GM23338 (cell line): ENCODE measurements around the gene ATP8B4. TPM values are rescaled to one million over a fixed set of nuclear protein-coding genes. Genes with fewer than 3 reads are reported as not detected.

Experiments used
- ATAC-seq: fragments of 200-7000 bp; cut with Tn5 transposase; 3 replicates; pipeline ENCODE4 v1.9.1; 2020
- DNase-seq: peaks from one replicate; pipeline ENCODE4 v3.0.0-alpha.2; 2015; ENCODE audit warnings: low spot score
- H2AFZ ChIP-seq: fragments of 200-600 bp; sonication (generic); 2 replicates; pipeline ENCODE4 v1.8.0; 2016; ENCODE audit warnings: antibody characterized with exemption, mild to moderate bottlenecking, moderate library complexity
- H3F3A ChIP-seq: fragments of 200-600 bp; sonication (generic); replicated peaks from 2 replicates; pipeline ENCODE4 v1.8.0; 2017; ENCODE audit warnings: antibody characterized with exemption, mixed run types, low read depth
- H3K27ac ChIP-seq: fragments of 200-600 bp; sonication (generic); 2 replicates; pipeline ENCODE4 v1.6.1; 2016; ENCODE audit warnings: low read depth
- H3K27me3 ChIP-seq: fragments of 200-600 bp; sonication (generic); 2 replicates; pipeline ENCODE4 v1.8.0; 2016; ENCODE audit warnings: mild to moderate bottlenecking, mixed run types, moderate library complexity; ENCODE audit not compliant: insufficient read depth
- H3K36me3 ChIP-seq: fragments of 200-600 bp; sonication (generic); 2 replicates; pipeline ENCODE4 v1.8.0; 2016; ENCODE audit warnings: mild to moderate bottlenecking; ENCODE audit not compliant: insufficient read depth
- H3K4me1 ChIP-seq: fragments of 200-600 bp; sonication (generic); 2 replicates; pipeline ENCODE4 v1.8.0; 2016; ENCODE audit warnings: mild to moderate bottlenecking, moderate library complexity; ENCODE audit not compliant: insufficient read depth
- H3K4me2 ChIP-seq: fragments of 200-600 bp; sonication (generic); 2 replicates; pipeline ENCODE4 v1.7.1; 2017; ENCODE audit warnings: mixed run types
- H3K4me3 ChIP-seq: fragments of 200-600 bp; sonication (generic); 2 replicates; pipeline ENCODE4 v1.6.1; 2016; ENCODE audit warnings: mixed run types
- H3K79me2 ChIP-seq: fragments of 200-600 bp; sonication (generic); replicated peaks from 2 replicates; pipeline ENCODE4 v1.8.0; 2017; ENCODE audit warnings: mild to moderate bottlenecking; ENCODE audit not compliant: insufficient read depth
- H3K9me2 ChIP-seq: fragments of 200-600 bp; sonication (generic); 2 replicates; pipeline ENCODE4 v1.8.0; 2017; ENCODE audit not compliant: insufficient read depth
- H4K20me1 ChIP-seq: fragments of 200-600 bp; sonication (generic); replicated peaks from 2 replicates; pipeline ENCODE4 v1.8.0; 2017; ENCODE audit warnings: mild to moderate bottlenecking; ENCODE audit not compliant: insufficient read depth
- H3K27ac Mint-ChIP-seq: 2 replicates; pipeline ENCODE4 v1.8.0; 2020; ENCODE audit warnings: inconsistent platforms, mild to moderate bottlenecking, moderate library complexity, mixed read lengths
- H3K27me3 Mint-ChIP-seq: 3 replicates; pipeline ENCODE4 v1.8.0; 2022; ENCODE audit warnings: low read depth, mild to moderate bottlenecking, moderate library complexity, mixed read lengths, inconsistent platforms; ENCODE audit not compliant: insufficient read depth, poor library complexity
- H3K36me3 Mint-ChIP-seq: 3 replicates; pipeline ENCODE4 v1.8.0; 2021; ENCODE audit warnings: low read depth, mild to moderate bottlenecking, inconsistent platforms, moderate library complexity, mixed read lengths
- H3K4me1 Mint-ChIP-seq: 3 replicates; pipeline ENCODE4 v1.8.0; 2020; ENCODE audit warnings: mild to moderate bottlenecking, inconsistent platforms, mixed read lengths
- H3K4me3 Mint-ChIP-seq: 3 replicates; pipeline ENCODE4 v1.8.0; 2021; ENCODE audit warnings: moderate library complexity, mild to moderate bottlenecking, inconsistent platforms, mixed read lengths
- H3K9me3 Mint-ChIP-seq: 3 replicates; pipeline ENCODE4 v1.8.0; 2020; ENCODE audit warnings: moderate library complexity, mild to moderate bottlenecking, inconsistent platforms, mixed read lengths
- EZH2 ChIP-seq: fragments of 200-600 bp; sonication (generic); IDR thresholded peaks from one replicate; pipeline ENCODE4 v1.8.0; 2017; ENCODE audit warnings: antibody characterized with exemption, mild to moderate bottlenecking, low read depth; ENCODE audit not compliant: unreplicated experiment
- JUNB ChIP-seq: IDR thresholded peaks from one replicate; pipeline ENCODE4 v1.6.1; 2016; ENCODE audit warnings: antibody characterized with exemption; ENCODE audit not compliant: unreplicated experiment
- POLR2AphosphoS5 ChIP-seq: IDR thresholded peaks from 2 replicates; pipeline ENCODE4 v1.6.1; 2016; ENCODE audit warnings: antibody characterized with exemption, low read depth
- ZNF114 ChIP-seq: fragments of 250-450 bp; sonication (Bioruptor Pico); IDR thresholded peaks from 2 replicates; pipeline ENCODE4 v1.5.0; 2020; ENCODE audit warnings: mild to moderate bottlenecking, moderate library complexity
- ZNF462 ChIP-seq: fragments of 250-450 bp; sonication (Bioruptor Pico); IDR thresholded peaks from 2 replicates; pipeline ENCODE4 v1.5.0; 2020; ENCODE audit warnings: mild to moderate bottlenecking, moderate library complexity
- polyA plus RNA-seq: library from polyadenylated mRNA; unstranded; fragments of >200 nt; fragmentation: Nextera tagmentation; extraction: Ambion mirVana; gene quantifications from 2 replicates; pipeline ENCODE4 v1.2.1, GENCODE V29; 2016
- total RNA-seq: library from RNA; depleted of rRNA; stranded (reverse); fragments of >200 nt; shearing (Covaris generic); gene quantifications from 2 replicates; pipeline ENCODE4 v1.2.3, GENCODE V29; 2014
- TF ChIP-seq, protein P1 (sequence below): IDR thresholded peaks from one replicate; pipeline ENCODE4 v1.6.1; 2018; ENCODE audit warnings: antibody characterized with exemption; ENCODE audit not compliant: unreplicated experiment

Gene ATP8B4
- total and polyA plus RNA-seq, 2 experiments from 2014 or later, result 0.24 TPM; not detected in 1

- Histone ChIP-seq H2AFZ (no peak overlapping the region), H3K27ac (no peak overlapping the region), H3K4me1 (no peaks in the 10 kb centered on the region), H3K4me3 (no peak overlapping the region), H3K4me2 (no peak overlapping the region), H4K20me1 (no peaks in the 10 kb centered on the region), H3K79me2 (no peaks in the 10 kb centered on the region), H3K9me2 (peaks cover 3% of the 10 kb centered on the region; the same call in 1 of the 2 replicates), H3F3A (no peaks in the 10 kb centered on the region), H3K36me3 (no peaks in the 10 kb centered on the region), H3K27me3 (no peaks in the 10 kb centered on the region)
- no peak for ATAC-seq
- Mint-ChIP-seq H3K36me3 (no peaks in the 10 kb centered on the region), H3K9me3 (no peaks in the 10 kb centered on the region), H3K4me1 (peaks cover 3% of the 10 kb centered on the region; the same call in 1 of the 3 replicates), H3K27ac (no peak overlapping the region), H3K4me3 (no peak overlapping the region), H3K27me3 (no peaks in the 10 kb centered on the region)
- TF ChIP-seq, protein P1, sequence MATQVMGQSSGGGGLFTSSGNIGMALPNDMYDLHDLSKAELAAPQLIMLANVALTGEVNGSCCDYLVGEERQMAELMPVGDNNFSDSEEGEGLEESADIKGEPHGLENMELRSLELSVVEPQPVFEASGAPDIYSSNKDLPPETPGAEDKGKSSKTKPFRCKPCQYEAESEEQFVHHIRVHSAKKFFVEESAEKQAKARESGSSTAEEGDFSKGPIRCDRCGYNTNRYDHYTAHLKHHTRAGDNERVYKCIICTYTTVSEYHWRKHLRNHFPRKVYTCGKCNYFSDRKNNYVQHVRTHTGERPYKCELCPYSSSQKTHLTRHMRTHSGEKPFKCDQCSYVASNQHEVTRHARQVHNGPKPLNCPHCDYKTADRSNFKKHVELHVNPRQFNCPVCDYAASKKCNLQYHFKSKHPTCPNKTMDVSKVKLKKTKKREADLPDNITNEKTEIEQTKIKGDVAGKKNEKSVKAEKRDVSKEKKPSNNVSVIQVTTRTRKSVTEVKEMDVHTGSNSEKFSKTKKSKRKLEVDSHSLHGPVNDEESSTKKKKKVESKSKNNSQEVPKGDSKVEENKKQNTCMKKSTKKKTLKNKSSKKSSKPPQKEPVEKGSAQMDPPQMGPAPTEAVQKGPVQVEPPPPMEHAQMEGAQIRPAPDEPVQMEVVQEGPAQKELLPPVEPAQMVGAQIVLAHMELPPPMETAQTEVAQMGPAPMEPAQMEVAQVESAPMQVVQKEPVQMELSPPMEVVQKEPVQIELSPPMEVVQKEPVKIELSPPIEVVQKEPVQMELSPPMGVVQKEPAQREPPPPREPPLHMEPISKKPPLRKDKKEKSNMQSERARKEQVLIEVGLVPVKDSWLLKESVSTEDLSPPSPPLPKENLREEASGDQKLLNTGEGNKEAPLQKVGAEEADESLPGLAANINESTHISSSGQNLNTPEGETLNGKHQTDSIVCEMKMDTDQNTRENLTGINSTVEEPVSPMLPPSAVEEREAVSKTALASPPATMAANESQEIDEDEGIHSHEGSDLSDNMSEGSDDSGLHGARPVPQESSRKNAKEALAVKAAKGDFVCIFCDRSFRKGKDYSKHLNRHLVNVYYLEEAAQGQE, result no peak
- TF ChIP-seq ZNF462 (CRISPR knock-in tag) (no peak), JUNB (no peak), ZNF114 (no peak), POLR2AphosphoS5 (no peak), EZH2 (no peak)
- DNase-seq, result no peak
Observed at GRCh38 chr15:50071551-50072258, 47.3 kb downstream of the ATP8B4 start.
